Stimulated activated naive CD8-positive, alpha-beta T cell treated with anti-CD3 and anti-CD28 coated beads, Interleukin-15, amount 100 ng/mL, for 72 hours (primary cell): ENCODE measurements around the gene FBXL13.
A peak's percentile ranks its signal among the peaks of the same experiment; 100 is the strongest.
"Not testable (repeated sequence)": the region's sequence is repeated elsewhere in the genome, so short reads cannot be mapped to it uniquely, and the experiment has no call there.

Source experiments
- ATAC-seq: fragments of 150-1000 bp; cut with Tn5 transposase; 2 replicates; pipeline ENCODE4 v1.10.0; 2021; ENCODE audit warnings: mild to moderate bottlenecking, moderate library complexity
- DNase-seq, 2 donors: peaks; one replicate each; pipeline ENCODE4 v3.0.0; 2021 to 2022
- H3K27ac Mint-ChIP-seq, 2 donors: one replicate each; pipeline ENCODE4 v1.8.0; 2022; ENCODE audit warnings: mild to moderate bottlenecking in 2 of 2, mixed read lengths in 2 of 2, moderate library complexity in 2 of 2
- H3K27me3 Mint-ChIP-seq: one replicate; pipeline ENCODE4 v1.8.0; 2022; ENCODE audit warnings: mixed read lengths
- H3K4me1 Mint-ChIP-seq: one replicate; pipeline ENCODE4 v1.8.0; 2022; ENCODE audit warnings: mild to moderate bottlenecking, mixed read lengths
- H3K4me3 Mint-ChIP-seq, 2 donors: one replicate each; pipeline ENCODE4 v1.8.0; 2022; ENCODE audit warnings: mild to moderate bottlenecking in 2 of 2, mixed read lengths in 2 of 2, moderate library complexity in 1 of 2
- H3K9me3 Mint-ChIP-seq, 2 donors: one replicate each; pipeline ENCODE4 v1.8.0; 2022; ENCODE audit warnings: mixed read lengths in 2 of 2

Gene FBXL13

GRCh38 chr7:103063895-103064294 is 10.7 kb downstream of the FBXL13 start:
- no peaks in the 10 kb centered on the region for H3K4me1 Mint-ChIP-seq
- H3K9me3 Mint-ChIP-seq = no peaks in the 10 kb centered on the region
- H3K27ac Mint-ChIP-seq = no peak overlapping the region
- DNase-seq (no peak), ATAC-seq (no peak)
- no peaks in the 10 kb centered on the region for H3K27me3 Mint-ChIP-seq
- H3K4me3 Mint-ChIP-seq = no peak overlapping the region

GRCh38 chr7:103059471-103059870 is 15.1 kb downstream of the FBXL13 start:
- no peak overlapping the region for H3K4me3 Mint-ChIP-seq
- no peak for ATAC-seq
- H3K4me1 Mint-ChIP-seq = no peaks in the 10 kb centered on the region
- no peak overlapping the region for H3K27ac Mint-ChIP-seq
- no peaks in the 10 kb centered on the region for H3K9me3 Mint-ChIP-seq
- DNase-seq = no peak
- H3K27me3 Mint-ChIP-seq = no peaks in the 10 kb centered on the region

GRCh38 chr7:103058122-103058521 is 16.5 kb downstream of the FBXL13 start:
- H3K4me1 Mint-ChIP-seq = no peaks in the 10 kb centered on the region
- DNase-seq (no peak), ATAC-seq (peak; percentile 33)
- no peak overlapping the region for H3K27ac Mint-ChIP-seq
- no peak overlapping the region for H3K4me3 Mint-ChIP-seq
- H3K9me3 Mint-ChIP-seq = no peaks in the 10 kb centered on the region
- no peaks in the 10 kb centered on the region for H3K27me3 Mint-ChIP-seq

- not testable (repeated sequence) for H3K4me3 Mint-ChIP-seq, H3K9me3 Mint-ChIP-seq, ATAC-seq, H3K4me1 Mint-ChIP-seq, H3K27me3 Mint-ChIP-seq, DNase-seq
- H3K27ac Mint-ChIP-seq = peak overlapping the region in 1 of 2 donors; percentile 26
Measured at GRCh38 chr7:103056006-103056405, 18.6 kb downstream of the FBXL13 start.

GRCh38 chr7:103051519-103051918 is 23.1 kb downstream of the FBXL13 start:
- no peaks in the 10 kb centered on the region for H3K4me1 Mint-ChIP-seq
- no peaks in the 10 kb centered on the region for H3K27me3 Mint-ChIP-seq
- H3K4me3 Mint-ChIP-seq = no peak overlapping the region
- ATAC-seq = no peak
- H3K27ac Mint-ChIP-seq = no peak overlapping the region
- peaks cover 11 to 15% of the 10 kb centered on the region in 2 donors for H3K9me3 Mint-ChIP-seq
- DNase-seq = no peak

- no peak overlapping the region for H3K27ac Mint-ChIP-seq
- ATAC-seq (no peak), DNase-seq (no peak)
- H3K4me1 Mint-ChIP-seq = no peaks in the 10 kb centered on the region
- H3K27me3 Mint-ChIP-seq = no peaks in the 10 kb centered on the region
- peaks cover 11 to 15% of the 10 kb centered on the region in 2 donors for H3K9me3 Mint-ChIP-seq
- H3K4me3 Mint-ChIP-seq = no peak overlapping the region
Measured at GRCh38 chr7:103048833-103049232, 25.8 kb downstream of the FBXL13 start.

DNA sequence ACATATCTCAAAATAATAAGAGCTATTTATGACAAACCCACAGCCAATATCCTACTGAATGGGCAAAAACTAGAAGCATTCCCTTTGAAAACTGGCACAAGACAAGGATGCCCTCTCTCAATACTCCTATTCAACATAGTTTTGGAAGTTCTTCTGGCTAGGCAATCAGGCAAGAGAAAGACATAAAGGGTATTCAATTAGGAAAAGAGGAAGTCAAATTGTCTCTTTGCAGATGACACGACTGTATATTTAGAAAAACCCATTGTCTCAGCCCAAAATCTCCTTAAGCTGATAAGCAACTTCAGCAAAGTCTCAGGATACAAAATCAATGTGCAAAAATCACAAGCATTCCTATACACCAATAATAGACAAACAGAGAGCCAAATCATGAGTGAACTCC is 32.8 kb downstream of the FBXL13 start:
- not testable (repeated sequence) for H3K27ac Mint-ChIP-seq, H3K4me3 Mint-ChIP-seq, DNase-seq, H3K4me1 Mint-ChIP-seq, ATAC-seq, H3K27me3 Mint-ChIP-seq
- peaks cover 11 to 14% of the 10 kb centered on the region in 2 donors for H3K9me3 Mint-ChIP-seq

- H3K27me3 Mint-ChIP-seq, H3K27ac Mint-ChIP-seq, H3K4me3 Mint-ChIP-seq, H3K4me1 Mint-ChIP-seq, ATAC-seq, DNase-seq: not testable (repeated sequence)
- H3K9me3 Mint-ChIP-seq = peaks cover 11% of the 10 kb centered on the region in 2 donors
Measured at GRCh38 chr7:103037823-103038739, 36.5 kb downstream of the FBXL13 start.

DNA sequence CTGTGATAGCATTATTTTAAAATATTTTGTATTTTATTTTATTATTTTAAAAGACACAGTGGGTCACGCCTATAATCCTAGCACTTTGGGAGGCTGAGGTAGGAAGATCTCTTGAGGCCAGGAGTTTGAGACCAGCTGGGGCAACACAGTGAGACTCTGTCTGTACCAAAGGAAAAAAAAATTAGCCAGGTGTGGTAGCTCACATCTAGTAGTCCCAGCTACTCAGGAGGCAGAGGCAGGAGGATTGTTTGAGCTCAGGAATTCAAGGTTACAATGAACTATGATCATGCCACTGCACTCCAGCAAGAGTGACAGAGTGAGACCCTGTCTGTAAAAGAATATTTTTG is 37.1 kb downstream of the FBXL13 start:
- no peak overlapping the region for H3K4me3 Mint-ChIP-seq
- DNase-seq (no peak), ATAC-seq (no peak)
- no peaks in the 10 kb centered on the region for H3K4me1 Mint-ChIP-seq
- H3K27me3 Mint-ChIP-seq = no peaks in the 10 kb centered on the region
- no peak overlapping the region for H3K27ac Mint-ChIP-seq
- H3K9me3 Mint-ChIP-seq = peaks cover 4 to 11% of the 10 kb centered on the region in 2 donors

GRCh38 chr7:103034318-103034717 is 40.3 kb downstream of the FBXL13 start:
- not testable (repeated sequence) for DNase-seq, H3K4me1 Mint-ChIP-seq, H3K27ac Mint-ChIP-seq, H3K27me3 Mint-ChIP-seq, H3K4me3 Mint-ChIP-seq, ATAC-seq, H3K9me3 Mint-ChIP-seq

DNA sequence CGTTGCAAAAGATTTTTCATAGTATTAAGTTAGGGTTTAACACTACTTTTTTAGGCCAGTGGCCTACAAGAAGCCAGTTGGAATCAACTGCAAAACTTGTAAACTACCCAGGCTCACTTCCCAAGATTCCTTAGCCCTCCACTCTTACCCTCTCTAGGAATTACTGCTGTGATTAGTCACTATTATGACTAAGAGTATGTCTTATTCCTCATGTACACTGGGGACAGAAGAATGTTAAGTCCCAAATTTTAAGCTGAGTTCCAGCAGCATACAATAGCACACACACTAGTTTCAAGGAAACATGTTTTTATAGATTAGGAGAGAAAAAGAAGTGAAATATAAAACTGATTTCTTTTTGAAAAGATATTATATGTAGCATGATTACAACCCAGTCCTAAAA is 42.8 kb downstream of the FBXL13 start:
- H3K9me3 Mint-ChIP-seq = no peaks in the 10 kb centered on the region
- ATAC-seq (no peak), DNase-seq (no peak)
- no peaks in the 10 kb centered on the region for H3K27me3 Mint-ChIP-seq
- H3K4me1 Mint-ChIP-seq = no peaks in the 10 kb centered on the region
- no peak overlapping the region for H3K27ac Mint-ChIP-seq
- no peak overlapping the region for H3K4me3 Mint-ChIP-seq

- Mint-ChIP-seq H3K4me3 (no peak overlapping the region), H3K27me3 (no peaks in the 10 kb centered on the region), H3K27ac (no peak overlapping the region), H3K4me1 (no peaks in the 10 kb centered on the region), H3K9me3 (no peaks in the 10 kb centered on the region)
- no peak for DNase-seq
- no peak for ATAC-seq
Measured at GRCh38 chr7:103031024-103031423, 43.6 kb downstream of the FBXL13 start.

GRCh38 chr7:103025341-103025740 is 49.3 kb downstream of the FBXL13 start:
- Mint-ChIP-seq H3K9me3 (peaks cover 4 to 5% of the 10 kb centered on the region in 2 donors), H3K4me3 (no peak overlapping the region), H3K27me3 (no peaks in the 10 kb centered on the region), H3K27ac (no peak overlapping the region), H3K4me1 (no peaks in the 10 kb centered on the region)
- DNase-seq = no peak
- ATAC-seq = no peak

DNA sequence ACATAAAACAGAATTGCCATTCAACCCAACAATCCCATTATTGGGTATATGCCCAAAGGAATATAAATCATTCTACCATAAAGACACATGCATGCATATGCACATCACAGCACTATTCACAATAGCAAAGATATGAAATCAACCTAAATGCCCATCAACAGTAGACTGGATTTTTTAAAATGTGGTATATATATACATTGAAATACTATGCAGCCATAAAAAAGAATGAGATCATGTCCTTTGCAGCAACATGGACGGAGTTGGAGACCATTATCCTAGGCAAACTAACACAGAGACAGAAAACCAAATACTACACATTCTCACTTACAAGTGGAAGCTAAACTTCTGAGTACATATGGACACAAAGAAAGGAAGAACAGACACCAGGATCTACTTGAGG is 51.0 kb downstream of the FBXL13 start:
- peaks cover 7 to 17% of the 10 kb centered on the region in 2 donors for H3K9me3 Mint-ChIP-seq
- not testable (repeated sequence) for H3K4me3 Mint-ChIP-seq, H3K27ac Mint-ChIP-seq, H3K4me1 Mint-ChIP-seq, DNase-seq, H3K27me3 Mint-ChIP-seq, ATAC-seq

DNA sequence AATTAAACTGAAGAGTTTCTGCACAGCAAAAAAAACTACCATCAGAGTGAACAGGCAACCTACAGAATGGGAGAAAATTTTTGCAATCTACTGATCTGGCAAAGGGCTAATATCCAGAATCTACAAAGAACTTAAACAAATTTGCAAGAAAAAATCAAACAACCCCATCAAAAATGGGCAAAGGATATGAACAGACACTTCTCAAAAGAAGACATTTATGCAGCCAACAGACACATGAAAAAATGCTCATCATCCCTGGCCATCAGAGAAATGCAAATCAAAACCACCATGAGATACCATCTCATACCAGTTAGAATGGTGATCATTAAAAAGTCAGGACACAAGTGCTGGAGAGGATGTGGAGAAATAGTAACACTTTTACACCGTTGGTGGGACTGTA is 53.1 kb downstream of the FBXL13 start:
- H3K9me3 Mint-ChIP-seq = peaks cover 11 to 22% of the 10 kb centered on the region in 2 donors
- not testable (repeated sequence) for H3K27me3 Mint-ChIP-seq, DNase-seq, H3K27ac Mint-ChIP-seq, H3K4me1 Mint-ChIP-seq, H3K4me3 Mint-ChIP-seq, ATAC-seq

DNA sequence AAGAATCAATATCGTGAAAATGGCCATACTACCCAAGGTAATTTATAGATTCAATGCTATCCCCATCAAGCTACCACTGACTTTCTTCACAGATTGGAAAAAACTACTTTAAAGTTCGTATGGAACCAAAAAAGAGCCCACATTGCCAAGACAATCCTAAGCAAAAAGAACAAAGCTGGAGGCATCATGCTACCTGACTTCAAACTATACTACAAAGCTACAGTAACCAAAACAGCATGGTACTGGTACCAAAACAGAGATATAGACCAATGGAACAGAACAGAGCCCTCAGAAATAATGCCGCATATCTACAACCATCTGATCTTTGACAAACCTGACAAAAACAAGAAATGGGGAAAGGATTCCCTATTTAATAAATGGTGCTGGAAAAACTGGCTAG is 53.7 kb downstream of the FBXL13 start:
- H3K4me1 Mint-ChIP-seq, H3K4me3 Mint-ChIP-seq, ATAC-seq, H3K27ac Mint-ChIP-seq, H3K27me3 Mint-ChIP-seq, DNase-seq: not testable (repeated sequence)
- peaks cover 12 to 22% of the 10 kb centered on the region in 2 donors for H3K9me3 Mint-ChIP-seq

GRCh38 chr7:103018295-103018694 is 56.3 kb downstream of the FBXL13 start:
- not testable (repeated sequence) for H3K27me3 Mint-ChIP-seq, ATAC-seq
- peaks cover 15 to 22% of the 10 kb centered on the region in 2 donors for H3K9me3 Mint-ChIP-seq

More at GRCh38 chr7:103018295-103018694, 56.3 kb downstream of the FBXL13 start:
- H3K4me1 Mint-ChIP-seq, H3K4me3 Mint-ChIP-seq, DNase-seq, H3K27ac Mint-ChIP-seq: not testable (repeated sequence)
